Heart right ventricle (tissue), 16 donors: ENCODE measurements around the gene FBXL13. TPM values are rescaled to one million over a fixed set of nuclear protein-coding genes. Genes with fewer than 3 reads are reported as not detected.
"Not testable (repeated sequence)": the region's sequence is repeated elsewhere in the genome, so short reads cannot be mapped to it uniquely, and the experiment has no call there.

Source experiments
- ATAC-seq, 8 donors: fragments of 200-7000 bp; cut with Tn5 transposase; one replicate each; pipeline ENCODE4 v1.9.1; 2020; ENCODE audit warnings: mild to moderate bottlenecking in 8 of 8, moderate library complexity in 8 of 8, moderate number of reproducible peaks in 1 of 8
- DNase-seq, 2 donors: peaks; one replicate each; pipeline ENCODE4 v3.0.0-alpha.2; 2020
- H3K27ac ChIP-seq, 10 donors: fragments of 200-600 bp; sonication (generic) in 2 of 10; one replicate each; pipeline versions ENCODE4 v1.5.0 to v1.8.0; 2020 to 2022; ENCODE audit warnings: mild to moderate bottlenecking in 3 of 10
- H3K27me3 ChIP-seq, 7 donors: fragments of 200-600 bp; one replicate each; pipeline ENCODE4 v1.8.0; 2021 to 2022; ENCODE audit warnings: mild to moderate bottlenecking in 2 of 7
- H3K36me3 ChIP-seq, 9 donors: fragments of 200-600 bp; sonication (generic) in 1 of 9; one replicate each; pipeline versions ENCODE4 v1.5.0 to v1.8.0; 2020 to 2022; ENCODE audit warnings: mild to moderate bottlenecking in 2 of 9
- H3K4me1 ChIP-seq, 9 donors: fragments of 200-600 bp; sonication (generic) in 1 of 9; one replicate each; pipeline versions ENCODE4 v1.5.0 to v1.8.0; 2020 to 2022; ENCODE audit warnings: mild to moderate bottlenecking in 4 of 9
- H3K4me3 ChIP-seq, 10 donors: fragments of 200-600 bp; sonication (generic) in 2 of 10; one replicate each; pipeline versions ENCODE4 v1.5.0 to v1.8.0; 2020 to 2022; ENCODE audit warnings: mild to moderate bottlenecking in 7 of 10, moderate library complexity in 2 of 10
- H3K9me3 ChIP-seq, 11 donors: fragments of 200-600 bp in 10 of 11; sonication (generic) in 2 of 11; one replicate each; pipeline versions ENCODE4 v1.5.0 to v1.8.0; 2013 to 2022; ENCODE audit warnings: mild to moderate bottlenecking in 2 of 11, control low read depth in 1 of 11, moderate library complexity in 1 of 11
- WGBS, 2 donors: extraction: QIAGEN DNeasy Blood & Tissue Kit; methylation state at CpG; one replicate each; pipeline ENCODE4 v1.1.7; 2013; ENCODE audit warnings: inconsistent platforms in 1 of 2; 5-methylcytosine and 5-hydroxymethylcytosine counted together
- intact Hi-C, 10 donors: fragments of 100-400 bp; cut with DNase I; formaldehyde crosslinking; loops; one replicate each; pipeline versions ENCODE4 v1.11.1 to v1.14.2; 2022
- polyA plus RNA-seq, 2 donors: library from polyadenylated mRNA; stranded (reverse); fragments of 200-250 nt; gene quantifications; one replicate each; pipeline ENCODE4 v1.2.3, GENCODE V29; 2013
- total RNA-seq, 10 donors: library from RNA; stranded (reverse); fragmentation: NEBNext Ultra II Directional in 3 of 10; extraction: Animal tissue kit (Norgen Biotek cat#: 25700) in 3 of 10; gene quantifications; one replicate each; pipeline versions ENCODE4 v1.2.1 to v1.2.4, GENCODE V29; 2021 to 2023
- TF ChIP-seq, protein P1 (sequence below), 9 donors: fragments of 200-600 bp; sonication (generic) in 2 of 9; IDR thresholded peaks; one replicate each; pipeline versions ENCODE4 v1.5.0 to v1.8.0; 2021 to 2022; ENCODE audit warnings: antibody characterized with exemption in 9 of 9, mild to moderate bottlenecking in 5 of 9, moderate library complexity in 1 of 9
- donor health status: Arrhythmogenic right ventricular cardiomyopathy.
- donor health status: ischemic (EF 13 %, LVEDD 7.1; RV severe dilation, severe dysfunction).
- donor health status: healthy with polysubstance abuse.
- donor health status: DM: no; HTN: yes; CAD: no.
- donor health status: DM: no; HTN: no; CAD: no.
- donor health status: ischemic (EF 25% LVEDD 6.9; RV normal size, moderate dysfunction).
- donor health status: ischemic (EF 25% LVEDD 5.7; RV mildly dilated, moderate dysfunction).
- donor health status: healthy.
- donor health status: DM: yes; HTN: yes; CAD: no.
- donor health status: Ischemic cardiomyopathy.
- donor health status: ischemic (EF 35%, LVEDD 5.7; RV mildly dilated, moderate dysfunction).
- donor health status: nonischemic (EF 11% LVEDD 7.7; RV severe dilation, severe dysfunction).
- donor health status: DM: yes; HTN: yes; CAD: no.
- donor health status: PGD.
- donor health status: ischemic (EF 29% LVEDD 5.4; RV normal size, mild dysfunction).
- donor health status: nonischemic (EF 23%, LVEDD 6.1; RV moderate dilation, normal function).

FBXL13 gene
- total and polyA plus RNA-seq, 12 donors = 0.12 to 0.87 (median 0.45) TPM; not detected in 1

GRCh38 chr7:102842284-102842683 is 232.3 kb downstream of the FBXL13 start:
- Histone ChIP-seq H3K27me3 (no peaks in the 10 kb centered on the region), H3K9me3 (no peaks in the 10 kb centered on the region), H3K4me1 (peaks cover 0 to under 1% (median 0%) of the 10 kb centered on the region in 9 donors), H3K27ac (no peak overlapping the region), H3K4me3 (no peak overlapping the region), H3K36me3 (no peaks in the 10 kb centered on the region)
- DNase-seq (no peak), ATAC-seq (no peak)
- TF ChIP-seq, protein P1, sequence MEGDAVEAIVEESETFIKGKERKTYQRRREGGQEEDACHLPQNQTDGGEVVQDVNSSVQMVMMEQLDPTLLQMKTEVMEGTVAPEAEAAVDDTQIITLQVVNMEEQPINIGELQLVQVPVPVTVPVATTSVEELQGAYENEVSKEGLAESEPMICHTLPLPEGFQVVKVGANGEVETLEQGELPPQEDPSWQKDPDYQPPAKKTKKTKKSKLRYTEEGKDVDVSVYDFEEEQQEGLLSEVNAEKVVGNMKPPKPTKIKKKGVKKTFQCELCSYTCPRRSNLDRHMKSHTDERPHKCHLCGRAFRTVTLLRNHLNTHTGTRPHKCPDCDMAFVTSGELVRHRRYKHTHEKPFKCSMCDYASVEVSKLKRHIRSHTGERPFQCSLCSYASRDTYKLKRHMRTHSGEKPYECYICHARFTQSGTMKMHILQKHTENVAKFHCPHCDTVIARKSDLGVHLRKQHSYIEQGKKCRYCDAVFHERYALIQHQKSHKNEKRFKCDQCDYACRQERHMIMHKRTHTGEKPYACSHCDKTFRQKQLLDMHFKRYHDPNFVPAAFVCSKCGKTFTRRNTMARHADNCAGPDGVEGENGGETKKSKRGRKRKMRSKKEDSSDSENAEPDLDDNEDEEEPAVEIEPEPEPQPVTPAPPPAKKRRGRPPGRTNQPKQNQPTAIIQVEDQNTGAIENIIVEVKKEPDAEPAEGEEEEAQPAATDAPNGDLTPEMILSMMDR (IDR thresholded peaks at IDR 0.05) = no peak
- intact Hi-C loops = no loop called here

DNA sequence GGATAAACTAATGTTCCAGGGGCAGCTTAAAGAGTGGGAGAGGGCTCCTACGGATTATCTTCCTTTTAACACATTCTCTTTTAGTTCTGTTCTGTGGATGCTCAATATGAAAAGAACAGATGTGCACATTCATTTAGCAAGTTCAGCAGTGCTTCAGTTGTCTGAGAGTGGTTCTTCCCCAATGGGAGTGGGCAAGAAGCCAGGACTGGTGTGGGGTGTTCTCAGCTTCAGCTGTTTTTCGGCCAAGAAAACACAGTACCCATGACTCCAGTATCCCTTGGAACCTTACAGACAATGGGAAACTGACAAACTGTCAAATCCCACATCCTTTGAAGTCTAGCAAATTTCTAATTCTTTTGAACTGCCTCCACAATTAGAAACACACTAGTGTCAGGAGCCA is 233.3 kb downstream of the FBXL13 start:
- intact Hi-C loops = no loop called here
- no peak for ATAC-seq
- TF ChIP-seq, protein P1 (IDR thresholded peaks at IDR 0.05) = no peak
- Histone ChIP-seq H3K4me1 (peaks cover 0 to 10% (median 0%) of the 10 kb centered on the region in 9 donors), H3K4me3 (no peak overlapping the region), H3K27ac (no peak overlapping the region), H3K36me3 (no peaks in the 10 kb centered on the region), H3K27me3 (no peaks in the 10 kb centered on the region), H3K9me3 (no peaks in the 10 kb centered on the region)
- 41 to 56% methylated on average over 2 of the region's 2 CpGs for WGBS, 2 donors
- no peak for DNase-seq

DNA sequence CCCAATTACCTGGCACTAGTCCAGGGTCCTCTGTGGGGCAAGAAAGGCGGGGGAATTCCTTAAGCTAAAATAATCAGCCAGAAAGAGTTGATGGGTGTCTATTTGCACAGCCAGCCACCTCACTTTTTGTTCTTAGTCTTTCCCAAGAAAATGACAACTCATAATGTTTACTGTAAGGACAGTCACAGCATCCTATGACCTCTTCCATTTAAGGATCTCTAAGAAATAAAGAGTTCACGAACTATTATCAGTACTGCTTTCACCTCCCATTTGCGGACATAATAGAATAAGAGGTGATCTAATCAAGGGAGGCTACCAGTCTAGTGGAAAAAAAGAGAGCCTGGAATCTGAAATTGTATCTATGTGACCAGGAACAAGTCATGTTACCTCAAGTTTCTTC is 234.2 kb downstream of the FBXL13 start:
- Histone ChIP-seq H3K27ac (no peak overlapping the region), H3K4me3 (no peak overlapping the region), H3K27me3 (no peaks in the 10 kb centered on the region), H3K36me3 (no peaks in the 10 kb centered on the region), H3K9me3 (no peaks in the 10 kb centered on the region), H3K4me1 (peaks cover 0 to 12% (median 0%) of the 10 kb centered on the region in 9 donors)
- 95 to 97% methylated on average over 3 of the region's 3 CpGs for WGBS, 2 donors
- TF ChIP-seq, protein P1 (IDR thresholded peaks at IDR 0.05) = no peak
- ATAC-seq = no peak
- DNase-seq = no peak
- intact Hi-C loops = no loop called here

- intact Hi-C loops, DNase-seq: not testable (repeated sequence)
Measured at GRCh38 chr7:102838572-102839101, 236.0 kb downstream of the FBXL13 start.

DNA sequence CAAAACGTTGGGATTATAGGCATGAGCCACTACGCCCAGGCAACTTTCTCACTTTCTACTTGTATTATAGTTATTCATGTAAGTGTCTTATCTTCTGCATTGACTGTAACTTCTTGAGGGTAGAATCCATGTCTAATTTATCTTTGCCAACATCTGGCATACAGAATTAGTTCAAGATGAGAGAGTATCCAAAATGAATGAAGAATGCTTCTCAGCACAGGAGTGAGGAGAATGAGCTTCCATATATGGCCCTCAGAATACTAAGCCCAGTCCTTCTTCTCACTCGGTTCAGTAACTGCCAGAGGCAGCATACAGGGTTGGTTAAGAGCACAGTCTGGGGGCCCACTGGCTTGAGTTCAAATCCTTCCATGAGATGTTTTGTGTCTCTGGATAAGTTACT is 236.8 kb downstream of the FBXL13 start:
- Histone ChIP-seq H3K4me1 (peaks cover 0 to 17% (median 2%) of the 10 kb centered on the region in 9 donors), H3K36me3 (no peaks in the 10 kb centered on the region), H3K27me3 (no peaks in the 10 kb centered on the region), H3K27ac (no peak overlapping the region), H3K9me3 (no peaks in the 10 kb centered on the region), H3K4me3 (no peak overlapping the region)
- intact Hi-C loops = no loop called here
- DNase-seq (no peak), ATAC-seq (no peak)
- TF ChIP-seq, protein P1 (IDR thresholded peaks at IDR 0.05) = no peak
- 82 to 88% methylated on average over 3 of the region's 3 CpGs for WGBS, 2 donors

More at GRCh38 chr7:102838572-102839101, 236.0 kb downstream of the FBXL13 start:
- WGBS, 2 donors = 89 to 92% methylated on average over 10 of the region's 10 CpGs
- peaks cover 0 to 17% (median 0%) of the 10 kb centered on the region in 9 donors for H3K4me1 ChIP-seq
- not testable (repeated sequence) for H3K4me3 ChIP-seq, H3K9me3 ChIP-seq, H3K27me3 ChIP-seq, H3K36me3 ChIP-seq, ATAC-seq, H3K27ac ChIP-seq
